ENCODE data around the gene SRM. TPM values are rescaled to one million over a fixed set of nuclear protein-coding genes. Genes with fewer than 3 reads are reported as not detected.

The SRM gene
- total and polyA plus RNA-seq, 2 of the 13 experiments (the other 11 are each of a cell fraction or from before 2014, with no cell fraction given), result 27.9 to 31.8 TPM

- no peaks in the 10 kb centered on the region for H3K9me3 ChIP-seq (ENCODE audit: low read length)
- POLR2A ChIA-PET, result interaction anchor here (1.5 to 3.0 kb wide), 6 partner anchors 8 to 53 kb away, joined by 3 to 18 read pairs (median 12); partner anchors contain the start of genes EXOSC10, SRM and TARDBP
- no peaks in the 10 kb centered on the region for H4K20me1 ChIP-seq (ENCODE audit: insufficient read depth, low read length)
- CTCF ChIA-PET (ENCODE audit: low intra/inter-chr PET ratio, low total read pairs), result no interaction called here
- peak overlapping the region; percentile 85 for H3K27ac ChIP-seq (ENCODE audit: extremely low read length, insufficient read depth, low read length)
- peak overlapping the region; percentile 57 to 72 (median 62); a peak in 5 of 6 replicates for H3K4me3 ChIP-seq (replicated peaks in 1 of 3; ENCODE audit: insufficient read depth in 1 of 3, low read depth in 2 of 3, low read length in 3 of 3)
- DNase-seq (ENCODE audit: low spot score) (peak; percentile 70), FAIRE-seq (no peak), ATAC-seq (peak; percentile 52)
- H3K4me1 ChIP-seq (ENCODE audit: insufficient read depth, low read length), result peaks cover 29% of the 10 kb centered on the region
- peak overlapping the region; percentile 76 for H3K9ac ChIP-seq (ENCODE audit: insufficient read depth, low read depth, low read length)
- H2AFZ ChIP-seq (ENCODE audit: low read length), result no peak overlapping the region
- no peaks in the 10 kb centered on the region for H3K27me3 ChIP-seq (ENCODE audit: control insufficient read depth in 1 of 2, insufficient read depth in 2 of 2, low read length in 2 of 2)
- TSS peak; percentile 65 for BruUV-seq (replicated peaks)
- 52% methylated on average over 4 of the region's 8 CpGs for WGBS (ENCODE audit: low lambda C conversion rate)
- H3K36me3 ChIP-seq (replicated peaks in 1 of 2; ENCODE audit: control insufficient read depth in 1 of 2, insufficient read depth in 2 of 2, low read length in 2 of 2), result no peaks in the 10 kb centered on the region
- in situ Hi-C loops (cut with HindIII; ENCODE audit: extremely low pct_ligation_motif_present, low pct_unique_long_range_greater_than_20kb) (loop anchor here (25.0 kb wide), 1 partner anchor 591 kb away; no protein-coding TSS in a partner anchor), intact Hi-C loops (cut with micrococcal nuclease; ENCODE audit: unreplicated experiment) (no loop called here)
- no peaks in the 10 kb centered on the region for H3K79me2 ChIP-seq (ENCODE audit: insufficient read depth, low read length)
- H3K4me2 ChIP-seq (ENCODE audit: low read depth, low read length), result peak overlapping the region; percentile 80
- peak; percentile 43; the same call in 1 of the 2 replicates for TF ChIP-seq ZMYM3 (CRISPR knock-in tag; IDR thresholded peaks at IDR 0.05)
- peak; percentile 11; the same call in 1 of the 2 replicates for TF ChIP-seq SALL1 (CRISPR knock-in tag; IDR thresholded peaks at IDR 0.05)
- TF ChIP-seq HOXA3 (CRISPR knock-in tag; IDR thresholded peaks at IDR 0.05), result peak; percentile 55
- 0 out of 2 replicates have a peak, but pooled peaks have one; percentile 7 for TF ChIP-seq ZNF430 (CRISPR knock-in tag; IDR thresholded peaks at IDR 0.05)
- TF ChIP-seq, protein P1, sequence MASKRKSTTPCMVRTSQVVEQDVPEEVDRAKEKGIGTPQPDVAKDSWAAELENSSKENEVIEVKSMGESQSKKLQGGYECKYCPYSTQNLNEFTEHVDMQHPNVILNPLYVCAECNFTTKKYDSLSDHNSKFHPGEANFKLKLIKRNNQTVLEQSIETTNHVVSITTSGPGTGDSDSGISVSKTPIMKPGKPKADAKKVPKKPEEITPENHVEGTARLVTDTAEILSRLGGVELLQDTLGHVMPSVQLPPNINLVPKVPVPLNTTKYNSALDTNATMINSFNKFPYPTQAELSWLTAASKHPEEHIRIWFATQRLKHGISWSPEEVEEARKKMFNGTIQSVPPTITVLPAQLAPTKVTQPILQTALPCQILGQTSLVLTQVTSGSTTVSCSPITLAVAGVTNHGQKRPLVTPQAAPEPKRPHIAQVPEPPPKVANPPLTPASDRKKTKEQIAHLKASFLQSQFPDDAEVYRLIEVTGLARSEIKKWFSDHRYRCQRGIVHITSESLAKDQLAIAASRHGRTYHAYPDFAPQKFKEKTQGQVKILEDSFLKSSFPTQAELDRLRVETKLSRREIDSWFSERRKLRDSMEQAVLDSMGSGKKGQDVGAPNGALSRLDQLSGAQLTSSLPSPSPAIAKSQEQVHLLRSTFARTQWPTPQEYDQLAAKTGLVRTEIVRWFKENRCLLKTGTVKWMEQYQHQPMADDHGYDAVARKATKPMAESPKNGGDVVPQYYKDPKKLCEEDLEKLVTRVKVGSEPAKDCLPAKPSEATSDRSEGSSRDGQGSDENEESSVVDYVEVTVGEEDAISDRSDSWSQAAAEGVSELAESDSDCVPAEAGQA (IDR thresholded peaks at IDR 0.05; ENCODE audit: low read depth), result 0 out of 2 replicates have a peak, but pooled peaks have one; percentile 53
- TF ChIP-seq, protein P1 (CRISPR knock-in tag; IDR thresholded peaks at IDR 0.05; ENCODE audit: borderline replicate concordance), result no peak
- TF ChIP-seq ZNF619 (CRISPR knock-in tag; IDR thresholded peaks at IDR 0.05), result no peak
- TF ChIP-seq CSRNP2 (CRISPR knock-in tag; conservative IDR thresholded peaks at IDR 0.05; ENCODE audit: low read depth), result no peak
- TF ChIP-seq ZNF644 (CRISPR knock-in tag; IDR thresholded peaks at IDR 0.05; ENCODE audit: low read depth), result no peak
- TF ChIP-seq, protein P2, sequence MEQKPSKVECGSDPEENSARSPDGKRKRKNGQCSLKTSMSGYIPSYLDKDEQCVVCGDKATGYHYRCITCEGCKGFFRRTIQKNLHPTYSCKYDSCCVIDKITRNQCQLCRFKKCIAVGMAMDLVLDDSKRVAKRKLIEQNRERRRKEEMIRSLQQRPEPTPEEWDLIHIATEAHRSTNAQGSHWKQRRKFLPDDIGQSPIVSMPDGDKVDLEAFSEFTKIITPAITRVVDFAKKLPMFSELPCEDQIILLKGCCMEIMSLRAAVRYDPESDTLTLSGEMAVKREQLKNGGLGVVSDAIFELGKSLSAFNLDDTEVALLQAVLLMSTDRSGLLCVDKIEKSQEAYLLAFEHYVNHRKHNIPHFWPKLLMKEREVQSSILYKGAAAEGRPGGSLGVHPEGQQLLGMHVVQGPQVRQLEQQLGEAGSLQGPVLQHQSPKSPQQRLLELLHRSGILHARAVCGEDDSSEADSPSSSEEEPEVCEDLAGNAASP (CRISPR knock-in tag; IDR thresholded peaks at IDR 0.05; ENCODE audit: borderline replicate concordance), result peak; percentile 30; the same call in 1 of the 2 replicates
- TF ChIP-seq RARA (CRISPR knock-in tag; IDR thresholded peaks at IDR 0.05), result peak; percentile 62
- peak; percentile 59; the same call in 1 of the 2 replicates for TF ChIP-seq ZBTB21 (CRISPR knock-in tag; IDR thresholded peaks at IDR 0.05)
- TF ChIP-seq SOX5 (CRISPR knock-in tag; IDR thresholded peaks at IDR 0.05; ENCODE audit: borderline replicate concordance), result peak; percentile 7; the same call in 1 of the 2 replicates
- peak; percentile 21; the same call in 1 of the 2 replicates for TF ChIP-seq NR2C2 (CRISPR knock-in tag; IDR thresholded peaks at IDR 0.05; ENCODE audit: borderline replicate concordance)
- TF ChIP-seq REXO4 (CRISPR knock-in tag; IDR thresholded peaks at IDR 0.05; ENCODE audit: borderline replicate concordance), result no peak
- TF ChIP-seq ZNF317 (CRISPR knock-in tag; IDR thresholded peaks at IDR 0.05), result no peak
- TF ChIP-seq MAZ (IDR thresholded peaks at IDR 0.05; ENCODE audit: borderline replicate concordance, low read depth, low read length), result no peak
- TF ChIP-seq MAZ (CRISPR knock-in tag; IDR thresholded peaks at IDR 0.05; ENCODE audit: low read depth), result 0 out of 2 replicates have a peak, but pooled peaks have one; percentile 8
Measured at GRCh38 chr1:11046270-11046566, 13.6 kb downstream of the SRM start.
